NCI-H2196 (cell line): ENCODE results near the gene EIF3I.
A peak's percentile ranks its signal among the peaks of the same experiment; 100 is the strongest.

Experiments used
- DNase-seq: peaks from one replicate; lab custom pipeline; 2025; ENCODE audit not compliant: unreplicated experiment; lab: John Stamatoyannopoulos, UW

EIF3I gene

GRCh38 chr1:32221980-32222755, at the start of gene EIF3I, which contains the start of gene TMEM234:
EIF3I (plus strand) TSS chr1:32222407; CDS start chr1:32222442, 35 bp downstream.
TMEM234 (minus strand) TSS chr1:32222353; CDS start chr1:32222322, 31 bp downstream.
- DNase-seq = peak; percentile 94

GRCh38 chr1:32172621-32173245, 49.5 kb upstream of the EIF3I start:
- no peak for DNase-seq

GRCh38 chr1:32178380-32179192, 43.6 kb upstream of the EIF3I start:
- no peak for DNase-seq

GRCh38 chr1:32179193-32179442, 43.1 kb upstream of the EIF3I start:
- no peak for DNase-seq

GRCh38 chr1:32179443-32180185, 42.6 kb upstream of the EIF3I start, which contains the start of gene TXLNA:
TXLNA (plus strand) TSS chr1:32179675; CDS start chr1:32180346, 671 bp downstream.
- DNase-seq = peak; percentile 95

- no peak for DNase-seq
Measured at GRCh38 chr1:32180186-32181060, 41.8 kb upstream of the EIF3I start.

- no peak for DNase-seq
Measured at GRCh38 chr1:32181065-32181464, 41.1 kb upstream of the EIF3I start.

GRCh38 chr1:32181563-32181962, 40.6 kb upstream of the EIF3I start:
- DNase-seq = no peak

GRCh38 chr1:32182060-32182459, 40.1 kb upstream of the EIF3I start:
- no peak for DNase-seq

- no peak for DNase-seq
Measured at GRCh38 chr1:32184650-32185049, 37.6 kb upstream of the EIF3I start.

GRCh38 chr1:32186077-32186476, 36.1 kb upstream of the EIF3I start:
- DNase-seq = no peak

- DNase-seq = no peak
Measured at GRCh38 chr1:32186491-32186890, 35.7 kb upstream of the EIF3I start.

- DNase-seq = no peak
Measured at GRCh38 chr1:32187850-32188249, 34.4 kb upstream of the EIF3I start.

- no peak for DNase-seq
Measured at GRCh38 chr1:32192220-32192948, 29.8 kb upstream of the EIF3I start.

GRCh38 chr1:32194984-32195383, 27.2 kb upstream of the EIF3I start:
- no peak for DNase-seq

- DNase-seq = no peak
Measured at GRCh38 chr1:32195531-32195930, 26.7 kb upstream of the EIF3I start.

- no peak for DNase-seq
Measured at GRCh38 chr1:32195972-32196823, 26.0 kb upstream of the EIF3I start.

- DNase-seq = no peak
Measured at GRCh38 chr1:32197074-32197473, 25.1 kb upstream of the EIF3I start.

- no peak for DNase-seq
Measured at GRCh38 chr1:32197837-32198236, 24.4 kb upstream of the EIF3I start.
